HUES48 (cell line): ENCODE data around the gene ADIRF.

Experiments
- H3K27ac ChIP-seq: one replicate; pipeline ENCODE4 v1.7.0; 2013; ENCODE audit warnings: low read depth, low read length, inconsistent platforms
- H3K27me3 ChIP-seq: 2 replicates; pipeline ENCODE4 v1.6.1; 2013; ENCODE audit warnings: mild to moderate bottlenecking, low read length; ENCODE audit not compliant: control insufficient read depth, insufficient read depth
- H3K36me3 ChIP-seq: 2 replicates; pipeline ENCODE4 v1.6.1; 2013; ENCODE audit warnings: low read length; ENCODE audit not compliant: control insufficient read depth, insufficient read depth
- H3K4me1 ChIP-seq: 2 replicates; pipeline ENCODE4 v1.6.1; 2013; ENCODE audit warnings: mild to moderate bottlenecking, low read length; ENCODE audit not compliant: control insufficient read depth, insufficient read depth
- H3K4me3 ChIP-seq: 2 replicates; pipeline ENCODE4 v1.5.1; 2013; ENCODE audit warnings: mild to moderate bottlenecking, low read depth, low read length
- H3K9ac ChIP-seq: 2 replicates; pipeline ENCODE4 v1.6.1; 2013; ENCODE audit warnings: mild to moderate bottlenecking, low read depth, low read length, moderate library complexity
- H3K9me3 ChIP-seq: 2 replicates; pipeline ENCODE4 v1.6.1; 2013; ENCODE audit warnings: low read length; ENCODE audit not compliant: control insufficient read depth, insufficient read depth

The ADIRF gene

DNA sequence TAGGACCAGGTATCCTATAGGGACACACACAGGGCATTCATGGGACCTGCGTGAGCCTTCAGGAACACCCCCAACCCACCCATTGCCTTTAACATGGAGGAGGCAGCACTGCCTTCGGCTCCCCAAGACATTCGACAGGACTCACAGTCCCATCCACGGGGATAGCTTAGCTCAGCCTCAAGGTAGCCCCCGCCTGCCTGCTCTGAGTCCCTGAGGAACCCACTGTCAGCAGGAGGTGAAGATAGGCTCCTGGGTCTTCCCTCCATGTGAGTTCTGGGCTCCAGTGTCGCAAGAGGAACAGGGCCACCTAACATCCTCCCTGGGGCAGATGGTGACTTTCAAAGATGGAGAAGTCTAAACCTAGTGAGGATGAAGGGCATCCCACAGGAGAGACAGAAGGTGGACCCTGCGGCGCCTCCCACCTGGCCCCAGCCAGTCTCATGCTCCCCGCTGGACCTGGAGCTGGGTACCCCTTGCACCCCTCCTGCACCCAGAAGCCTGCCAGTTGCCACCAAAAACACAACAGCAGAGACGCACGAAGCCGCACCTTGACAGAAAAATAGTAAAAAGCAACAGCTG, 4.9 kb upstream of the ADIRF start:
- no peaks in the 10 kb centered on the region for H3K27me3 ChIP-seq

GRCh38 chr10:86964061-86964846, 4.0 kb upstream of the ADIRF start:
- no peak overlapping the region for H3K27ac ChIP-seq
- no peaks in the 10 kb centered on the region for H3K27me3 ChIP-seq
- H3K9me3 ChIP-seq: no peaks in the 10 kb centered on the region
- H3K36me3 ChIP-seq: no peaks in the 10 kb centered on the region
- H3K4me1 ChIP-seq: peaks cover 23% of the 10 kb centered on the region
- H3K9ac ChIP-seq: no peak overlapping the region
- H3K4me3 ChIP-seq: no peak overlapping the region

More for the DNA sequence above, 4.9 kb upstream of the ADIRF start:
- H3K36me3 ChIP-seq: no peaks in the 10 kb centered on the region
- no peaks in the 10 kb centered on the region for H3K9me3 ChIP-seq
- H3K4me1 ChIP-seq: peaks cover 31% of the 10 kb centered on the region
- no peak overlapping the region for H3K9ac ChIP-seq
- H3K4me3 ChIP-seq: no peak overlapping the region
- H3K27ac ChIP-seq: no peak overlapping the region

DNA sequence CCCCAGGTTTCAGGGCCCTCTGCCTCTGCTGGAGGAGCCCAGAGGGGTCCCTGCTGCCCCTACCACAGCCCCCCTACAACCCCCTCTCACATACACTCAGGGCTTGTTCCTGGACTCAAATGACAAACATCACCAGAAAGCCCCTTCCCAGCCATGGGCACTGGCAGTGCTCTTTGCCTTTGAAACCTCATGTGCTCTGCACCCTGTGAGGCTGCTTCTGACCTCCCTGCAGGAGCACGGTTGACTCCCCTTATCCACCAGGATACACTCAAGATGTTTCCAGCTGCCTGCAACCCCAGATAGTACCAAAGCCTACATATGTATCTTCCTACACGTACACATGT, 3.5 kb upstream of the ADIRF start:
- Histone ChIP-seq H3K9ac (no peak overlapping the region), H3K27ac (no peak overlapping the region), H3K4me1 (peaks cover 21% of the 10 kb centered on the region), H3K4me3 (no peak overlapping the region), H3K36me3 (no peaks in the 10 kb centered on the region), H3K9me3 (no peaks in the 10 kb centered on the region), H3K27me3 (no peaks in the 10 kb centered on the region)

GRCh38 chr10:86965986-86966654, 2.2 kb upstream of the ADIRF start:
- no peaks in the 10 kb centered on the region for H3K36me3 ChIP-seq
- H3K27ac ChIP-seq: no peak overlapping the region
- H3K4me1 ChIP-seq: peaks cover 22% of the 10 kb centered on the region
- no peaks in the 10 kb centered on the region; the same call in 1 of the 2 replicates for H3K27me3 ChIP-seq
- no peaks in the 10 kb centered on the region for H3K9me3 ChIP-seq
- H3K4me3 ChIP-seq: no peak overlapping the region
- no peak overlapping the region for H3K9ac ChIP-seq

DNA sequence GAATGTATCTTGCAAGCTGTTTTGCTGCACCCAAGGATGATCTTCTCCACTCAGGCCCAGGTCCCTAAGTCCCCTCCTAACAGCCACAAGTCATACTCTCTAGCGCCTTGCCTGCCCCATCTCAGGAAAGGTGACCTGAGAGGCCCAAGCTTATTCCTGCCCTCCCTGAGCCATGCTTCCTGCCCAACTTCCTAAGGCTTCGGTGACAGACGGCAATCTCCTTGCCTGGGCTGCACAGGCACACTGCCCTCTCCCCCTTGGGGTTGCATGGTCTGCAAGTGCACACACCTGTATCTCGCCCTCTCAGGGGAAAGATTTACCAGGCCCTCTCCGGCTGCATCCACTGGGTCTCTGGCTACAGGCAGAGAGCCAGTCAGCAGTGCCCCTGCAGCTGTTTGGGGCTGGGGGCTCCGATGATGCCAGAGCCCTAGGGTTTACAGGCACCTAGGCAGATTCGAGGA, 771 bp upstream of the ADIRF start:
- Histone ChIP-seq H3K9ac (no peak overlapping the region), H3K27ac (no peak overlapping the region), H3K27me3 (peaks cover 14% of the 10 kb centered on the region), H3K4me1 (peaks cover 27% of the 10 kb centered on the region), H3K9me3 (no peaks in the 10 kb centered on the region), H3K4me3 (no peak overlapping the region), H3K36me3 (no peaks in the 10 kb centered on the region)

GRCh38 chr10:86968994-86969355, 693 bp downstream of the ADIRF start:
- H3K4me1 ChIP-seq: peaks cover 27% of the 10 kb centered on the region
- H3K36me3 ChIP-seq: no peaks in the 10 kb centered on the region
- no peaks in the 10 kb centered on the region for H3K9me3 ChIP-seq
- H3K9ac ChIP-seq: no peak overlapping the region
- H3K27ac ChIP-seq: no peak overlapping the region
- H3K27me3 ChIP-seq: peaks cover 21% of the 10 kb centered on the region
- no peak overlapping the region for H3K4me3 ChIP-seq

- peaks cover 21% of the 10 kb centered on the region for H3K27me3 ChIP-seq
- H3K9me3 ChIP-seq: no peaks in the 10 kb centered on the region
- H3K4me3 ChIP-seq: no peak overlapping the region
- H3K27ac ChIP-seq: peak overlapping the region; percentile 22
- no peaks in the 10 kb centered on the region for H3K36me3 ChIP-seq
- peaks cover 27% of the 10 kb centered on the region for H3K4me1 ChIP-seq
- H3K9ac ChIP-seq: no peak overlapping the region
Observed at GRCh38 chr10:86969421-86970041, 1.2 kb downstream of the ADIRF start.

DNA sequence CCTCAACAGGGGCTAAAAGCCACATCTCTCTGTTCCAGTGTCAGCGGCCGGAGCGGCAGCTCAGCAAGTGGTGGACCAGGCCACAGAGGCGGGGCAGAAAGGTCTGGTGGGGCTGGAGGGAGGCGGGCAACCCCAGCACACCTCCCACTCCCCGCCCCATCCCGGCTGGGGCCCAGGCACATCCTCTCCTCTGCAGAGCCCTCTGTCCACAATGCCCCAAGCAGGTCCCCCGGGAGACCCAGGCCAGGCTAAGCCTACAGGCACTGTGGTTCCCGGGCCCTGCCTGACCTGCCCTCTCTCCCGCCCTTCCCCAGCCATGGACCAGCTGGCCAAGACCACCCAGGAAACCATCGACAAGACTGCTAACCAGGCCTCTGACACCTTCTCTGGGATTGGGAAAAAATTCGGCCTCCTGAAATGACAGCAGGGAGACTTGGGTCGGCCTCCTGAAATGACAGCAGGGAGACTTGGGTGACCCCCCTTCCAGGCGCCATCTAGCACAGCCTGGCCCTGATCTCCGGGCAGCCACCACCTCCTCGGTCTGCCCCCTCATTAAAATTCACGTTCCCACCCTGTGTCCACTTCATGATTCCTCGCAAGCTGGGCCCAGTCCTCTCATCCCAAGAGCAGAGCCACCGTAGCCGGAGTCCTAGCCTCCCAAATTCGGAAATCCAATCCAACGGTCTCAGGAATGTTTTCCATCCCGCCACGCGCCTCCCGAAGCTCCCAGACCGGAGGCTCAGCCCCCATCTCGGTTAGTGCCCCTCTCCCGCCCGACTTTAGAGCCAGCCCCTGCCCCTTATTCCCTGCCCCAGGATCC, 2.1 kb downstream of the ADIRF start:
- 0 out of 2 replicates have a peak overlapping the region, but pooled peaks have one; percentile 45 for H3K9ac ChIP-seq
- peaks cover 21% of the 10 kb centered on the region for H3K27me3 ChIP-seq
- peak overlapping the region; percentile 56 for H3K27ac ChIP-seq
- H3K9me3 ChIP-seq: no peaks in the 10 kb centered on the region
- H3K4me3 ChIP-seq: peak overlapping the region; percentile 63
- H3K4me1 ChIP-seq: peaks cover 27% of the 10 kb centered on the region
- H3K36me3 ChIP-seq: no peaks in the 10 kb centered on the region

- Histone ChIP-seq H3K36me3 (no peaks in the 10 kb centered on the region), H3K27me3 (peaks cover 21% of the 10 kb centered on the region), H3K27ac (peak overlapping the region; percentile 56), H3K4me1 (peaks cover 27% of the 10 kb centered on the region), H3K9me3 (no peaks in the 10 kb centered on the region), H3K9ac (peak overlapping the region; percentile 45), H3K4me3 (peak overlapping the region; percentile 63)
Observed at GRCh38 chr10:86970982-86971231, 2.6 kb downstream of the ADIRF start.

DNA sequence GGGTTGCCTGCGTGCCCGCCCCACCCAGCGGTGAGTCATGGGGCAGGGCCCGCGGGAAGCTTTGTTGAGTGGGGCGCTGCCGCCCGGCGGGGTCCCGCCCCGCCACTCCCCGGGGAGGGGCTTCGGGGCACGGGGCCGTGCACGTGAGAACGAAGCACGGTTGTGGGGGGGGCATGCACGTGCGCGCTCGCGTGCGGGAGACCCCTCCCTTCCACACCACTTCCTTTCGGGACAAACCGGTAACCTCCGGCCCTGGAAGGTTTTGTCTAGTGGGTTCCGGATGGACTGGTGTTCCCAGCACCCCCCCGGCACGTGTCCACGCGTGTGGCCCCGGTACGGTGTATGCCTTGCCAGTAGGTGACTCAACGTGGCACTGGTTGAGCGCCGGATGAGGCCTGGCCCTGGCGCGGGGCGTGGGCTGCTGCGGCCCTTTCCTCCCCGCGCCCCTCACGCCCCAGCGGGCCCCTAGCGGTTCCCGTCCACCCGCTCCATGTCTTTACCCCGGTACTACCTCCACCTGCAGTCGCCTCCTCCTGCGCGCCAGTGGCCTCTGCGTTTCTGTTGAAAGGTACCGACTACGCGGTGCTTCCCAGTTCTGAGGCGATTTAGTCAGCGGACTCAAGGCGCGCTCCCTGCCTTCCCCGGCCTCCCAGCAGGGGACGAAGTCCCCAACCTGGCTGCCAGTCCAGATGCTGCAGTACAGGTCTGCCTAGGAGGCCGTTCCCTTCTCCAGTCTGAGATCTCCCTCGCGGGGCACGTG, 3.1 kb downstream of the ADIRF start:
- Histone ChIP-seq H3K9ac (peak overlapping the region; percentile 45), H3K27me3 (peaks cover 21% of the 10 kb centered on the region), H3K4me1 (peaks cover 26% of the 10 kb centered on the region), H3K27ac (peak overlapping the region; percentile 56), H3K4me3 (peak overlapping the region; percentile 63), H3K9me3 (no peaks in the 10 kb centered on the region), H3K36me3 (no peaks in the 10 kb centered on the region)
